MM.1S (cell line): Measurements from ENCODE around the gene HBA2.
"Not testable (repeated sequence)": the region's sequence is repeated elsewhere in the genome, so short reads cannot be mapped to it uniquely, and the experiment has no call there.

Experiments
- EZH2 ChIP-seq: fragments of 300-600 bp; sonication (generic); optimal IDR thresholded peaks from 2 replicates; pipeline ENCODE3; 2017; ENCODE audit warnings: low read depth, mild to moderate bottlenecking, antibody characterized with exemption, low read length, mixed read lengths
- TF ChIP-seq, protein P1 (sequence below): fragments of 300-600 bp; sonication (generic); IDR thresholded peaks from 2 replicates; pipeline ENCODE4 v1.5.1; 2016; ENCODE audit warnings: antibody characterized with exemption, low read length, mixed read lengths

DNA sequence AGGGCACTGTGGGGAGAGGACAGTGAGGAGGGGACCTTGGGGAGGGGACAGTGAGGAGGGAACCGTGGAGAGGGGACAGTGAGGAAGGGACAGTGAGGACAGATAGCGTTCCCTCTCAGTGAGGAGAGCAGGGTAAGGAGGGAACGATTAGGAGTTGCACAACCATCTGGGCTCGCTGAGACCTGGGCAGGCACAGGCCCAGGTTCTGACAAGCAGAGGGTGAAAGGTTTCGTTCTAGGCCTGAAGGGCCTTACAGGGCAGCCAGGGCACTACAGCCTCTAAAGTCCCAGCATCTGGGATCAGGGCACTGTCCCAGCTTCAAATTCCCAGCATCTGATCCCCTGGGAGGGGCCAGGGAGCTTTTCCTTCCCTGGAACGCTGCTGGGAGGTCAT, 19.6 kb upstream of the HBA2 start:
- not testable (repeated sequence) for TF ChIP-seq EZH2
- TF ChIP-seq, protein P1, sequence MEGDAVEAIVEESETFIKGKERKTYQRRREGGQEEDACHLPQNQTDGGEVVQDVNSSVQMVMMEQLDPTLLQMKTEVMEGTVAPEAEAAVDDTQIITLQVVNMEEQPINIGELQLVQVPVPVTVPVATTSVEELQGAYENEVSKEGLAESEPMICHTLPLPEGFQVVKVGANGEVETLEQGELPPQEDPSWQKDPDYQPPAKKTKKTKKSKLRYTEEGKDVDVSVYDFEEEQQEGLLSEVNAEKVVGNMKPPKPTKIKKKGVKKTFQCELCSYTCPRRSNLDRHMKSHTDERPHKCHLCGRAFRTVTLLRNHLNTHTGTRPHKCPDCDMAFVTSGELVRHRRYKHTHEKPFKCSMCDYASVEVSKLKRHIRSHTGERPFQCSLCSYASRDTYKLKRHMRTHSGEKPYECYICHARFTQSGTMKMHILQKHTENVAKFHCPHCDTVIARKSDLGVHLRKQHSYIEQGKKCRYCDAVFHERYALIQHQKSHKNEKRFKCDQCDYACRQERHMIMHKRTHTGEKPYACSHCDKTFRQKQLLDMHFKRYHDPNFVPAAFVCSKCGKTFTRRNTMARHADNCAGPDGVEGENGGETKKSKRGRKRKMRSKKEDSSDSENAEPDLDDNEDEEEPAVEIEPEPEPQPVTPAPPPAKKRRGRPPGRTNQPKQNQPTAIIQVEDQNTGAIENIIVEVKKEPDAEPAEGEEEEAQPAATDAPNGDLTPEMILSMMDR = not testable (repeated sequence)
